Stimulated activated naive CD4-positive, alpha-beta T cell treated with Interleukin-2 at 50 U/mL for 16 hours (primary cell): Measurements from ENCODE around the gene ABCA5.
"Not testable (repeated sequence)": the region's sequence is repeated elsewhere in the genome, so short reads cannot be mapped to it uniquely, and the experiment has no call there.

Experiments
- DNase-seq: peaks from one replicate; lab custom pipeline; 2025; lab: John Stamatoyannopoulos, UW

The ABCA5 gene

GRCh38 chr17:69325518-69326376, 1.2 kb downstream of the ABCA5 start:
- DNase-seq = no peak

DNA sequence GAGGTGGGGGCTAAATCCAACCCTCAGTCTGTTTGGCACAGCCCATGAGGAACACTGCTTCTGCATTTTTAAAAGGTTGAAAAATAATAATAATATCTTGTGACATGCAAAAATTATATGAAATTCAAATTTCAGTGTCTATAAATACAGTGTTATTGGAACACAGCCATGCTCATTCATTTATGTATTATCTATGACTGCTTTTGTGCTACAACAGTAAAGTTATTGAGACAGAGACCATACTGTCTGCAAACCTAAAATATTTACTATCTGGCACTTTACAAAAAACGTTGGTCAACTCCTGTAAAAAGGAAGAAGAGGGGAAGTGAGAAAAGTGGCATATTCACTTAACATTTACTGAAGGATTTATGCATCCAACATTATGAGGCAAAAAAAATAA, 3.1 kb downstream of the ABCA5 start:
- no peak for DNase-seq

DNA sequence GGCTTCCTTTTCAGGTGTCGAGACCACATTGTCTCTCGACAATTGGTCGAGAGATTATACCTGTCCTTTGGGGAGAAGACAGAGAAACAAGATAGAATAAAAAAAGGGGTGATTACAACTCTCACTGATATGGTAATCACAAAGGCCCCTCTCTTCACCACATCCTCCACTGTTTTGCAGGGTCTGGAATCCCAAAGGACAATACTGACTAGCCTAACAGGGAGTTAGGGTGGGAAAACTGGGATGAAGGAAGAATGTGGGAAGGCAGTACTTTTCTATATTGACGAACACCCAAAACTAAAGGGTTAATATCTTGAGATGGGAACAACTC, 6.1 kb downstream of the ABCA5 start:
- DNase-seq = no peak

DNA sequence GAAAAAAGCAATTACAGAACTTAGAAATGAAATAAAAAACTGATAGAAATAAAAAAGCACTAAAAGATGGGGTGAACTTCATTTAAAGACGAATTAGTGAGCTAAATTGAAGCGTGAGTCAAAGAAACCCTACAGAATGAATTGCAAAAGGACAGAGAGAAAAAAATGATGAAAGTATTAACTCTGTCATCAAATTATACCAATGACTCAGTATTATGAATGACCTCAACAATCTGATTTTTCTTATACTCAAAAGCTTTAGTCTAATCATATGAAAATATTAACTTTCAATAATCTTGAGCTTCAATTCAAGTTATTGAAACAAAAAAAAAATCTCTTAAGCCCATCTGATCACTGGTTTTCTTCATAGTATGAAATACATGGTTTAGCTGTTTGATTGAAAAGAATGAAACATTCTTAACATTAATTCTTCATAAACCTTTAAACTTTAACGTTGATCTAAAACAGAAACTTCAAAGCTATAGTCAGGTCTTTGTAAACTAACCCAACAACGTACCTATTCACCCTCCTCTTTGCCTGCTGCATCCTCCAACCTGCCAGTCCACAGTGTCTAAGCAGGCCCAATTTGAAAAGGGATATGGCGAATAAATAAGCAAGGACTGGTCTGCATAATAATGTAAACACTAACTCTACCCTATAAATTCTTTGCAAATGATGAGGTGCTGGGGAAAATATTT, 6.6 kb downstream of the ABCA5 start:
- no peak for DNase-seq

GRCh38 chr17:69317625-69318024, 9.3 kb downstream of the ABCA5 start:
- no peak for DNase-seq

DNA sequence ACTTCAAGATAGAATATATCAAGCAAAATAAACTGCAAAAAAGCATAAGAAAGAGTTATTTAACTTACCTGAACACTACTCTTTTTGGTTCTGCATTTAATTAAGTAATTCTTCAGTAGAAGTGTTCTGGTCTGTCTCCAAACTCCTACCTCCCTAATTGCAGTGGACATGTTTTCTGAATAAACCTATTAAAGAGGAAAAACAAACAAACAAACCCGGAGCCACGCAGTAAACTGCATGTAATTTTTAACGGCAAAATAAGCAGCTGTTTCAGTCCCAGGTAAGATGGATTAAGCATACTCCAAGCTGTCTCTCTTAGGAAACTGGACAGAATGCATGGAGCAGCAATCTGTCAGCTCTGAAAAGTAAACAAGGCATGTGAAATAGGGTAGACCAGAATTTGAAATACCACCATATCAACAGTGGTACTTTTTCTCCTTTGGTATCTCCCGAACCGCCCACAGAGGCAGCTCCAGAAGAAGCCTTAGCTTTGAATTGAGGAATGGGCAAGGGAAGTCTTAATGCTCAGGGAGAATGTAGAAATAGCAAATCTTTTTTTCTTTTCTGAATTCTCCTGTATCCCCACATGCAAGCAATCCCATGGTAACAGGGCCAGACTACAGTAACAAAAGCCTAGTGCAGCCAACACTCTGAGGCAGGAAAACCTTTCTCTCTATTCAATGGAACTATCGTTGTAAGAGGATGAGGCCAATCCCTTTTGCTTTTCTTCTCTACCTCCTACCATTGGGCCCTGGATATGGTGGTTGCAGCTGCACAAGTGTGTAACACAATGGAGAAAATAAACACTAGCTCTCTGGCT, 12.5 kb downstream of the ABCA5 start:
- no peak for DNase-seq

DNA sequence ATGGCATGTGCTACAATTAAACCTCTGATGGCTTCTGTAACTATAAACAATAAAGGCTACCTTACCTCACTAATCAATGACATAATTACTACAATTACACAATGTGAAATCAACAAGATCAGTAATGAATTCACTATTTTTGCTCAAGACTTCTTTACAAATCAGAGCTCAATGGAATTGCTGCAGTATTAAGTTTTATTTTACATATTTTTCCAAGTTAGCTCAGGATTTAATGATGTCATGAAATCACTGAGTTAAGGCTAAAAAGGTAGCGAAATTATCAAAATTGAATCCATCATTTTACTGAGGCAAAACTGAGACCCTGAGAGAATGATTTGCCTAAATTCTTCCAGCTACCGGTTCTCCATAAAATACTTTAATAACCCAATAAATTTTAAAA, 21.8 kb downstream of the ABCA5 start:
- no peak for DNase-seq

DNA sequence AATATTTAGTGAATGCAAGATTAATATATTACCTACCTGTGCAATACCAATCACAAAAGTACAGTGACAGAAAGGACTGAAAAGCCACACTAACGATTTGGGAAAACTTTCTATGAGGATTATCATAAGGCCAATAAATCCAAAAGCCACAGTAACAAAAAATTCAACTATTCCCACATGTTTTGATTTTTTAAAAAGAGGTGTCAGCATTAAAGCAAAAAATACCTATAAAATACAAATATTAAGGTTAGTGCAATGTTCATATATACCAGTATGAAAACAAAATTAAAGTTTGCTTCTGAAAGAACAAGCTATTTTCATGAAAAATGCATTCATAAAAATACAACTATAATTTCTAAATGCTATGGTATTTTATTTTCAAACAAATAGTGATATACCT, 24.3 kb downstream of the ABCA5 start:
- no peak for DNase-seq

DNA sequence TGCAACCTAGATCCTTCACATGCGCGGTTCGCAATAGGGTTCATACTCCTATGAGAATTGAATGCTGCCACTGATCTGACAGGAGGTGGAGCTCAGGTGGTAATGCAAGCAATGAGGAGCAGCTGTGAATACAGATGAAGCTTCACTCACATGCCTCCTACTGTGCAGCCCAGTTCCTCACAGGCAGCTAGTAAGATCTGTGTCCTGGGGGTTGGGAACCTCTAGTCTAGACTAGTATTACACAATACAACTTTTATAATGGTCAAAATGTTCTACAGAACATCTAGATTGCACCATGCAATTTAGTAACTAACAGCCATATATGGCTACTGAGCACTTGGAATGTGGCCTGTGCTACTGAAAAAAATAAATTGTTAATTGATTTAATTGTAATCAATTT, 26.7 kb downstream of the ABCA5 start:
- no peak for DNase-seq

- DNase-seq = not testable (repeated sequence)
Measured at GRCh38 chr17:69298120-69298722, 28.7 kb downstream of the ABCA5 start.

- no peak for DNase-seq
Measured at GRCh38 chr17:69287168-69287567, 39.8 kb downstream of the ABCA5 start.

- DNase-seq = no peak
Measured at GRCh38 chr17:69286257-69286656, 40.7 kb downstream of the ABCA5 start.

DNA sequence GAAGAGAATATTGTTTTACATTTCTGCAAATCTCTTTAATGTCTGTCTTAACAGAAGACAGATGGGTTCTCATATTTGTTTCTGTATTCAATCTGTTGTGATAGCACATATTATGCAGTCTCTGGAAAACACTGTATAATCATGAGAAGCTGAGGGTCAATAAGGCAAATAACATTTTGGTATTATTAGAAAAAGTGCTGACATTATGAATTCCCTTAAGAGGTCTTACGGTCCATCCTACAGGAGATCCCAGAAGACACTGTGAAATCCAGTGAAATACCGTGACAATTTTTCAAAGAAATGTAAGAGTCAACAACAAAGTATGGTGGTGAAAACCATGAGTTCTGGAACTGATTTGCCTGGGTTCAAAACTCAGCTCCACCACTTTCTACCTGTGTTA, 42.3 kb downstream of the ABCA5 start:
- no peak for DNase-seq

DNA sequence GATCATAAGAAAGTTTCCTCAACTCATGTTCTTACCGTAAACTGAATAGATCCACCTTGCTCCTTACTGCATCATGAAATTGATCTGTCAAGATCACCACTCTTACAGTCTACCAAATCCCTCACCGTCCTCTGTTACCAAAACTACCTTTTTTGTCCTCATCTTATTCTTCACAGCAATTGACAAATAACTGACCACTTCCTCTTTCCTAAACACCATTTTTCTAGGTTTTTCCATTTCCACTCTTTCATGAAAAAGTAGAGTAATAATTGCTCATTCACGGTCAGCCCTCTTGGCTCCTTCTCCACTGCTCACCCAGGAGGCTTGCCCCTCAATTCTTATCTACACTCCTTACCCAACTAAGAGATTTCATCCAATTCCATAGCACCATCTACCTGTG, 44.9 kb downstream of the ABCA5 start:
- DNase-seq = no peak

GRCh38 chr17:69276279-69276678, 50.7 kb downstream of the ABCA5 start:
- not testable (repeated sequence) for DNase-seq

DNA sequence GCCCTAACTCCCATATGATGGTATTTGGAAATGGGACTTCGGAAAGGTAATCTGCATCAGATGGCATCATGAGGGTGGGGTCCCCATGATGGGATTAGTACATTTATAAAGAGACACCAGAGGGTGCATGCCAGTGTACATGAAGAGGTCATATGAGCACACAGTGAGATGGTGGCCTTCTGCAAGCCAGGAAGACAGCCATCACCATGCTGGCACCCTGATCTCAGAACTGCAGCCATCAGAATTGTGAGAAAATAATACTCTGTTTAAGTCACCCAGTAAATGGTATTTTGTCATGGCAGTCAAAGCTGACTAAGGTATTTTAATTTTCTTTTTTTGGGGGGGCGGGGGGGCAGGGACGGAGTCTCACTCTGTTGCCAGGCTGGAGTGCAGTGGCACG, 51.2 kb downstream of the ABCA5 start:
- DNase-seq = no peak

DNA sequence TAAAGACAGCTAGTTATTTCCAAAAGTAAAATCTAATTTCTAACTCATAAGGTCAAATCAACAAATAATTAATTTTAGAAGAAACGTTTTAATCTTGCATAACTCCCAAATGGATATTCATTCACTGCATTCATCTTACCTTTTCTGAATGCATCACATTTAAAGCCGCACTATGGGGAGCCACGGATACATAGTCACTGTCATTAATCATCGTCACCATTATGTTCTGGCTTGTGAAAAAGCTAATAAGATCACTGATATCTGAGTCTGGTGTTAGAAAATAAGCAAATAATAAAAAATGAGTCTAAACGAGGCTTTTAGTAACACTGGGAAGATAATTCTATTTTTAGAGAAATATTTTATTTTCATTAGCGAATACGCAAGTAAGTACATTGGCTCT, 55.9 kb downstream of the ABCA5 start:
- no peak for DNase-seq

GRCh38 chr17:69269131-69269998, 57.6 kb downstream of the ABCA5 start:
- no peak for DNase-seq

- no peak for DNase-seq
Measured at GRCh38 chr17:69268543-69269014, 58.4 kb downstream of the ABCA5 start.

GRCh38 chr17:69267219-69267618, 59.7 kb downstream of the ABCA5 start:
- DNase-seq = no peak

- no peak for DNase-seq
Measured at GRCh38 chr17:69265873-69266272, 61.1 kb downstream of the ABCA5 start.
